Measurements from ENCODE around the gene CCDC183. TPM values are rescaled to one million over a fixed set of nuclear protein-coding genes. Genes with fewer than 3 reads are reported as not detected.
"Not testable (repeated sequence)": the region's sequence is repeated elsewhere in the genome, so short reads cannot be mapped to it uniquely, and the experiment has no call there.

Gene CCDC183
- total RNA-seq, 1 experiment from 2014 or later: 4.2 TPM

- Histone ChIP-seq H3K9me3 (no peaks in the 10 kb centered on the region), H3K4me1 (peaks cover 62% of the 10 kb centered on the region), H3K4me3 (ENCODE audit: low read depth, low read length) (no peak overlapping the region), H3K36me3 (ENCODE audit: control insufficient read depth, insufficient read depth, low read length) (peaks cover 10% of the 10 kb centered on the region), H3K27me3 (replicated peaks; ENCODE audit: control insufficient read depth, insufficient read depth, low read length) (no peaks in the 10 kb centered on the region)
- ChIA-PET CTCF (interaction anchor here (1.1 kb wide), 1 partner anchor 48 kb away, joined by 4 read pairs; the partner anchor contains the start of gene AJM1), POLR2A (no interaction called here)
- peaks cover 52% of the 10 kb centered on the region for H3K36me3 Mint-ChIP-seq (ENCODE audit: insufficient read depth, unreplicated experiment)
- TF ChIP-seq CTCF (IDR thresholded peaks at IDR 0.05; ENCODE audit: insufficient read depth in 1 of 2, low read depth in 1 of 2, low read length in 1 of 2, severe bottlenecking in 1 of 2, unreplicated experiment in 1 of 2): no peak
- H3K4me3 Mint-ChIP-seq (ENCODE audit: unreplicated experiment): no peak overlapping the region
- no TSS peak for BruUV-seq (replicated peaks)
- intact Hi-C loops (cut with micrococcal nuclease; ENCODE audit: unreplicated experiment): loop anchor here (5.0 to 10.0 kb wide), 2 partner anchors 312 to 450 kb away; partner anchors contain the start of genes SEC16A and TUBB4B
- H3K27ac Mint-ChIP-seq (ENCODE audit: unreplicated experiment): peak overlapping the region; percentile 57
- H3K4me1 Mint-ChIP-seq (ENCODE audit: low read depth, unreplicated experiment): peaks cover 25% of the 10 kb centered on the region
- H3K27me3 Mint-ChIP-seq (ENCODE audit: insufficient read depth, unreplicated experiment): no peaks in the 10 kb centered on the region
- no peaks in the 10 kb centered on the region for H3K9me3 Mint-ChIP-seq (ENCODE audit: unreplicated experiment)
- no peak for DNase-seq
These were observed 1.7 kb upstream of the CCDC183 start for GRCh38 chr9:136794281-136794999.

GRCh38 chr9:136795000-136795348 lies 1.2 kb upstream of the CCDC183 start:
- H3K27ac Mint-ChIP-seq (ENCODE audit: unreplicated experiment): peak overlapping the region; percentile 57
- peaks cover 21% of the 10 kb centered on the region for H3K4me1 Mint-ChIP-seq (ENCODE audit: low read depth, unreplicated experiment)
- H3K9me3 Mint-ChIP-seq (ENCODE audit: unreplicated experiment): no peaks in the 10 kb centered on the region
- Histone ChIP-seq H3K36me3 (ENCODE audit: control insufficient read depth, insufficient read depth, low read length) (peaks cover 10% of the 10 kb centered on the region), H3K4me3 (ENCODE audit: low read depth, low read length) (no peak overlapping the region), H3K27me3 (replicated peaks; ENCODE audit: control insufficient read depth, insufficient read depth, low read length) (no peaks in the 10 kb centered on the region), H3K9me3 (no peaks in the 10 kb centered on the region), H3K4me1 (peaks cover 57% of the 10 kb centered on the region)
- ChIA-PET POLR2A (no interaction called here), CTCF (no interaction called here)
- H3K4me3 Mint-ChIP-seq (ENCODE audit: unreplicated experiment): no peak overlapping the region
- no TSS peak for BruUV-seq (replicated peaks)
- no peak for TF ChIP-seq CTCF (IDR thresholded peaks at IDR 0.05; ENCODE audit: insufficient read depth in 1 of 2, low read depth in 1 of 2, low read length in 1 of 2, severe bottlenecking in 1 of 2, unreplicated experiment in 1 of 2)
- no peaks in the 10 kb centered on the region for H3K27me3 Mint-ChIP-seq (ENCODE audit: insufficient read depth, unreplicated experiment)
- H3K36me3 Mint-ChIP-seq (ENCODE audit: insufficient read depth, unreplicated experiment): peaks cover 57% of the 10 kb centered on the region
- no peak for DNase-seq
- intact Hi-C loops (cut with micrococcal nuclease; ENCODE audit: unreplicated experiment): loop anchor here (5.0 to 10.0 kb wide), 2 partner anchors 313 to 450 kb away; partner anchors contain the start of genes SEC16A and TUBB4B

- intact Hi-C loops (cut with micrococcal nuclease; ENCODE audit: unreplicated experiment): loop anchor here (10.0 kb wide), 1 partner anchor 448 kb away; the partner anchor contains the start of gene TUBB4B
- H3K4me1 Mint-ChIP-seq (ENCODE audit: low read depth, unreplicated experiment): peaks cover 21% of the 10 kb centered on the region
- CTCF ChIA-PET; POLR2A ChIA-PET; BruUV-seq (replicated peaks); H3K9me3 ChIP-seq; H3K27me3 Mint-ChIP-seq (ENCODE audit: insufficient read depth, unreplicated experiment); H3K36me3 ChIP-seq (ENCODE audit: control insufficient read depth, insufficient read depth, low read length); H3K4me3 ChIP-seq (ENCODE audit: low read depth, low read length); H3K9me3 Mint-ChIP-seq (ENCODE audit: unreplicated experiment); H3K27me3 ChIP-seq (replicated peaks; ENCODE audit: control insufficient read depth, insufficient read depth, low read length): not testable (repeated sequence)
- DNase-seq: peak; percentile 67 to 88
- peak overlapping the region; percentile 53 for H3K4me3 Mint-ChIP-seq (ENCODE audit: unreplicated experiment)
- peaks cover 51% of the 10 kb centered on the region for H3K4me1 ChIP-seq
- H3K36me3 Mint-ChIP-seq (ENCODE audit: insufficient read depth, unreplicated experiment): peaks cover 63% of the 10 kb centered on the region
- H3K27ac Mint-ChIP-seq (ENCODE audit: unreplicated experiment): peak overlapping the region; percentile 82
These were observed 723 bp downstream of the CCDC183 start for GRCh38 chr9:136796775-136797347.

Data from Caco-2 (cell line).